K562 (cell line): ENCODE results near the gene POLR1H. TPM values are rescaled to one million over a fixed set of nuclear protein-coding genes. Genes with fewer than 3 reads are reported as not detected.
A peak's percentile ranks its signal among the peaks of the same experiment; 100 is the strongest.

Experiments
- CBX5 ChIP-seq: IDR thresholded peaks from 2 replicates; pipeline ENCODE4 v1.6.1; 2014; ENCODE audit warnings: low read depth, borderline replicate concordance
- CEBPB ChIP-seq: fragments of 450-650 bp; IDR thresholded peaks from 2 replicates; pipeline ENCODE4 v1.6.1; 2016; ENCODE audit warnings: missing genetic modification characterization, missing compliant biosample characterization
- CHD2 ChIP-seq: IDR thresholded peaks from 2 replicates; pipeline ENCODE4 v1.6.1; 2011; ENCODE audit warnings: low read depth, low read length
- DNMT1 ChIP-seq: fragments of 450-650 bp; IDR thresholded peaks from 2 replicates; pipeline ENCODE4 v1.6.1; 2016; ENCODE audit warnings: antibody characterized with exemption, mild to moderate bottlenecking
- DPF2 ChIP-seq: fragments of 450-650 bp; IDR thresholded peaks from 2 replicates; pipeline ENCODE4 v1.6.1; 2016
- ELF2 ChIP-seq: fragments of 250-450 bp; sonication (Bioruptor Pico); IDR thresholded peaks from 2 replicates; pipeline ENCODE4 v1.5.0; 2021; ENCODE audit warnings: mild to moderate bottlenecking
- FOXK1 ChIP-seq: sonication (generic); formaldehyde crosslinking; IDR thresholded peaks from 2 replicates; pipeline ENCODE4 v1.8.0; 2022; ENCODE audit warnings: missing genetic modification reagents, mild to moderate bottlenecking, borderline replicate concordance
- HDAC3 ChIP-seq: fragments of 450-650 bp; IDR thresholded peaks from 2 replicates; pipeline ENCODE4 v1.6.1; 2018; ENCODE audit warnings: borderline replicate concordance, mild to moderate bottlenecking, moderate library complexity; ENCODE audit not compliant: partially characterized antibody
- HDAC8 ChIP-seq: fragments of 450-650 bp; IDR thresholded peaks from 2 replicates; pipeline ENCODE4 v1.6.1; 2016; ENCODE audit warnings: mild to moderate bottlenecking, missing genetic modification characterization, moderate library complexity, missing compliant biosample characterization
- HOXB6 ChIP-seq: fragments of 250-450 bp; sonication (Bioruptor Pico); IDR thresholded peaks from 2 replicates; pipeline ENCODE4 v1.5.1; 2022; ENCODE audit warnings: mild to moderate bottlenecking, borderline replicate concordance
- KHSRP ChIP-seq: fragments of 450-650 bp; IDR thresholded peaks from 2 replicates; pipeline ENCODE4 v1.6.1; 2017
- MITF ChIP-seq: IDR thresholded peaks from 2 replicates; pipeline ENCODE4 v1.6.1; 2014; ENCODE audit warnings: antibody characterized with exemption
- MTA2 ChIP-seq: fragments of 450-650 bp; IDR thresholded peaks from 2 replicates; pipeline ENCODE4 v1.6.1; 2016; ENCODE audit warnings: low read depth
- NFE2 ChIP-seq: IDR thresholded peaks from 2 replicates; pipeline ENCODE4 v1.6.1; 2014; ENCODE audit warnings: antibody characterized with exemption, low read depth
- PRPF4 ChIP-seq: fragments of 200-400 bp; formaldehyde crosslinking; IDR thresholded peaks from one replicate; pipeline ENCODE4 v1.6.1; 2017; ENCODE audit warnings: low read length, low read depth, mild to moderate bottlenecking; ENCODE audit not compliant: insufficient read depth, poor library complexity, severe bottlenecking
- SLC30A9 ChIP-seq: fragments of 250-450 bp; sonication (Bioruptor Pico); IDR thresholded peaks from 2 replicates; pipeline ENCODE4 v1.8.0; 2022; ENCODE audit warnings: mild to moderate bottlenecking, moderate library complexity
- THAP12 ChIP-seq: fragments of 250-450 bp; sonication (Bioruptor Pico); IDR thresholded peaks from 2 replicates; pipeline ENCODE4 v1.9.0; 2021; ENCODE audit warnings: mild to moderate bottlenecking, inconsistent platforms
- U2AF2 ChIP-seq: fragments of 200-400 bp; formaldehyde crosslinking; optimal IDR thresholded peaks from 2 replicates; pipeline ENCODE3; 2017; ENCODE audit warnings: low read depth, mild to moderate bottlenecking, low read length
- ZEB2 ChIP-seq: fragments of 450-650 bp; IDR thresholded peaks from 2 replicates; pipeline ENCODE4 v1.6.1; 2016
- ZKSCAN1 ChIP-seq: fragments of 150-350 bp; IDR thresholded peaks from 2 replicates; pipeline ENCODE4 v1.6.1; 2016; ENCODE audit warnings: low read depth, low read length
- polyA plus RNA-seq, 8 experiments: library from polyadenylated mRNA; depleted of rRNA in 4 of 8; stranded (reverse) in 5 of 8; unstranded in 3 of 8; fragments of >200 nt; fragmentation: Nextera tagmentation in 2 of 8; fragmentation: Illumina TruSeq in 1 of 8; extraction: Ambion mirVana in 2 of 8; extraction: Trizol in 1 of 8; gene quantifications; 2 replicates each; pipeline versions ENCODE4 v1.2.1 to v1.2.3, GENCODE V29; 2011 to 2014; ENCODE audit warnings: inconsistent platforms in 1 of 8, missing spikeins in 1 of 8
- total RNA-seq, 7 experiments: library from RNA; depleted of rRNA in 6 of 7; stranded (reverse); fragments of >200 nt in 6 of 7; fragmentation: Illumina TruSeq in 2 of 7; extraction: Trizol in 2 of 7; gene quantifications; 2 replicates each; pipeline versions ENCODE4 v1.2.1 to v1.2.3, GENCODE V29; 2011 to 2021; ENCODE audit warnings: low replicate concordance in 1 of 7
- TF ChIP-seq, protein P1 (sequence below): fragments of 250-450 bp; sonication (Bioruptor Pico); IDR thresholded peaks from 2 replicates; pipeline ENCODE4 v1.8.0; 2022; ENCODE audit warnings: inconsistent platforms
- TF ChIP-seq, protein P2 (sequence below): sonication (generic); IDR thresholded peaks from 2 replicates; pipeline ENCODE4 v1.6.1; 2016
- TF ChIP-seq, protein P3 (sequence below), 2 experiments: fragments of 250-450 bp in 1 of 2; fragments of 450-650 bp in 1 of 2; sonication (Bioruptor Pico) in 1 of 2; IDR thresholded peaks; 2 replicates each; pipeline versions ENCODE4 v1.6.1 to v1.8.0; 2016 to 2021; ENCODE audit warnings: mild to moderate bottlenecking in 2 of 2, moderate library complexity in 2 of 2, missing compliant biosample characterization in 1 of 2, missing genetic modification characterization in 1 of 2

Gene POLR1H
- total and polyA plus RNA-seq, 9 of the 15 experiments (the other 6 are each of a cell fraction or from before 2014, with no cell fraction given): 92.2 to 333 (median 143) TPM

- TF ChIP-seq, protein P1, sequence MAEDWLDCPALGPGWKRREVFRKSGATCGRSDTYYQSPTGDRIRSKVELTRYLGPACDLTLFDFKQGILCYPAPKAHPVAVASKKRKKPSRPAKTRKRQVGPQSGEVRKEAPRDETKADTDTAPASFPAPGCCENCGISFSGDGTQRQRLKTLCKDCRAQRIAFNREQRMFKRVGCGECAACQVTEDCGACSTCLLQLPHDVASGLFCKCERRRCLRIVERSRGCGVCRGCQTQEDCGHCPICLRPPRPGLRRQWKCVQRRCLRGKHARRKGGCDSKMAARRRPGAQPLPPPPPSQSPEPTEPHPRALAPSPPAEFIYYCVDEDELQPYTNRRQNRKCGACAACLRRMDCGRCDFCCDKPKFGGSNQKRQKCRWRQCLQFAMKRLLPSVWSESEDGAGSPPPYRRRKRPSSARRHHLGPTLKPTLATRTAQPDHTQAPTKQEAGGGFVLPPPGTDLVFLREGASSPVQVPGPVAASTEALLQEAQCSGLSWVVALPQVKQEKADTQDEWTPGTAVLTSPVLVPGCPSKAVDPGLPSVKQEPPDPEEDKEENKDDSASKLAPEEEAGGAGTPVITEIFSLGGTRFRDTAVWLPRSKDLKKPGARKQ (CRISPR knock-in tag): no peak
- TF ChIP-seq SLC30A9 (CRISPR knock-in tag) (no peak), DNMT1 (no peak), KHSRP (no peak), NFE2 (peak; percentile 38; the same call in 1 of the 2 replicates), FOXK1 (CRISPR knock-in tag) (no peak), ELF2 (CRISPR knock-in tag) (no peak), HOXB6 (CRISPR knock-in tag) (no peak), MTA2 (no peak), ZKSCAN1 (no peak), DPF2 (no peak), CBX5 (no peak), HDAC8 (tag) (no peak), ZEB2 (no peak), CEBPB (tag) (no peak), THAP12 (CRISPR knock-in tag) (0 out of 2 replicates have a peak, but pooled peaks have one; percentile 17), PRPF4 (no peak), U2AF2 (no peak), MITF (no peak), CHD2 (no peak), HDAC3 (no peak)
- TF ChIP-seq, protein P2, sequence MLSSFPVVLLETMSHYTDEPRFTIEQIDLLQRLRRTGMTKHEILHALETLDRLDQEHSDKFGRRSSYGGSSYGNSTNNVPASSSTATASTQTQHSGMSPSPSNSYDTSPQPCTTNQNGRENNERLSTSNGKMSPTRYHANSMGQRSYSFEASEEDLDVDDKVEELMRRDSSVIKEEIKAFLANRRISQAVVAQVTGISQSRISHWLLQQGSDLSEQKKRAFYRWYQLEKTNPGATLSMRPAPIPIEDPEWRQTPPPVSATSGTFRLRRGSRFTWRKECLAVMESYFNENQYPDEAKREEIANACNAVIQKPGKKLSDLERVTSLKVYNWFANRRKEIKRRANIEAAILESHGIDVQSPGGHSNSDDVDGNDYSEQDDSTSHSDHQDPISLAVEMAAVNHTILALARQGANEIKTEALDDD: no peak
- TF ChIP-seq, protein P3, sequence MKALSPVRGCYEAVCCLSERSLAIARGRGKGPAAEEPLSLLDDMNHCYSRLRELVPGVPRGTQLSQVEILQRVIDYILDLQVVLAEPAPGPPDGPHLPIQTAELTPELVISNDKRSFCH (CRISPR knock-in tag; IDR thresholded peaks at IDR 0.05): no peak
- TF ChIP-seq, protein P3 (tag; IDR thresholded peaks at IDR 0.05): no peak
These were observed 416 bp upstream of the POLR1H start (continued) for GRCh38 chr6:30060606-30061091.
